ENCODE data around the gene GNS.

- TF ChIP-seq EZH2 (IDR thresholded peaks at IDR 0.05; ENCODE audit: low read depth), result no peak
- TF ChIP-seq, protein P1, sequence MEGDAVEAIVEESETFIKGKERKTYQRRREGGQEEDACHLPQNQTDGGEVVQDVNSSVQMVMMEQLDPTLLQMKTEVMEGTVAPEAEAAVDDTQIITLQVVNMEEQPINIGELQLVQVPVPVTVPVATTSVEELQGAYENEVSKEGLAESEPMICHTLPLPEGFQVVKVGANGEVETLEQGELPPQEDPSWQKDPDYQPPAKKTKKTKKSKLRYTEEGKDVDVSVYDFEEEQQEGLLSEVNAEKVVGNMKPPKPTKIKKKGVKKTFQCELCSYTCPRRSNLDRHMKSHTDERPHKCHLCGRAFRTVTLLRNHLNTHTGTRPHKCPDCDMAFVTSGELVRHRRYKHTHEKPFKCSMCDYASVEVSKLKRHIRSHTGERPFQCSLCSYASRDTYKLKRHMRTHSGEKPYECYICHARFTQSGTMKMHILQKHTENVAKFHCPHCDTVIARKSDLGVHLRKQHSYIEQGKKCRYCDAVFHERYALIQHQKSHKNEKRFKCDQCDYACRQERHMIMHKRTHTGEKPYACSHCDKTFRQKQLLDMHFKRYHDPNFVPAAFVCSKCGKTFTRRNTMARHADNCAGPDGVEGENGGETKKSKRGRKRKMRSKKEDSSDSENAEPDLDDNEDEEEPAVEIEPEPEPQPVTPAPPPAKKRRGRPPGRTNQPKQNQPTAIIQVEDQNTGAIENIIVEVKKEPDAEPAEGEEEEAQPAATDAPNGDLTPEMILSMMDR (conservative IDR thresholded peaks at IDR 0.05), result no peak
Measured at GRCh38 chr12:64779354-64779974, 20.3 kb upstream of the GNS start.

All from PC-9 (cell line).